Neural cell (in vitro differentiated cells): ENCODE data around the gene CTTNBP2NL. TPM values are rescaled to one million over a fixed set of nuclear protein-coding genes. Genes with fewer than 3 reads are reported as not detected.
"Not testable (repeated sequence)": the region's sequence is repeated elsewhere in the genome, so short reads cannot be mapped to it uniquely, and the experiment has no call there.

Experiments
- H2AFZ ChIP-seq: fragments of 200-600, 300-800 bp; sonication (generic), shearing (Covaris generic); 2 replicates; pipeline ENCODE4 v1.6.0; 2014; ENCODE audit warnings: low read depth, mild to moderate bottlenecking, antibody characterized with exemption, low read length, moderate library complexity
- H3F3A ChIP-seq: fragments of 200-600 bp; shearing (Covaris generic); 2 replicates; pipeline ENCODE4 v1.6.1; 2016; ENCODE audit warnings: mild to moderate bottlenecking, moderate library complexity, mixed read lengths, antibody characterized with exemption, low read length; ENCODE audit not compliant: insufficient read depth, poor library complexity, severe bottlenecking
- H3K27ac ChIP-seq: fragments of 200-600, 300-800 bp; sonication (generic), shearing (Covaris generic); 2 replicates; pipeline ENCODE4 v1.5.1; 2014; ENCODE audit warnings: mild to moderate bottlenecking, low read length, moderate library complexity
- H3K27me3 ChIP-seq: fragments of 300-800, 200-600 bp; sonication (generic), shearing (Covaris generic); 2 replicates; pipeline ENCODE4 v1.6.0; 2014; ENCODE audit warnings: mild to moderate bottlenecking, low read depth, low read length, moderate library complexity; ENCODE audit not compliant: insufficient read depth
- H3K36me3 ChIP-seq: fragments of 300-800, 200-600 bp; sonication (generic), shearing (Covaris generic); 2 replicates; pipeline ENCODE4 v1.5.1; 2014; ENCODE audit warnings: mild to moderate bottlenecking, antibody characterized with exemption, low read length, moderate library complexity; ENCODE audit not compliant: insufficient read depth
- H3K4me2 ChIP-seq: fragments of 300-800, 200-600 bp; sonication (generic), shearing (Covaris generic); 2 replicates; pipeline ENCODE4 v1.6.0; 2014; ENCODE audit warnings: mild to moderate bottlenecking, low read length
- H3K4me3 ChIP-seq: fragments of 300-800, 200-600 bp; sonication (generic), shearing (Covaris generic); 2 replicates; pipeline ENCODE4 v1.5.1; 2014; ENCODE audit warnings: mild to moderate bottlenecking, low read length, moderate library complexity
- H3K79me2 ChIP-seq: fragments of 200-600 bp; shearing (Covaris generic); replicated peaks from 2 replicates; pipeline ENCODE4 v1.6.0; 2014; ENCODE audit warnings: mild to moderate bottlenecking, low read length, moderate library complexity; ENCODE audit not compliant: insufficient read depth
- H3K9ac ChIP-seq: fragments of 300-800, 200-600 bp; sonication (generic), shearing (Covaris generic); 2 replicates; pipeline ENCODE4 v1.6.1; 2016; ENCODE audit warnings: mild to moderate bottlenecking, low read length, mixed read lengths
- H3K9me2 ChIP-seq: fragments of 200-600 bp; shearing (Covaris generic); 2 replicates; pipeline ENCODE4 v1.6.1; 2016; ENCODE audit warnings: mild to moderate bottlenecking, low read length, mixed read lengths; ENCODE audit not compliant: insufficient read depth
- H3K9me3 ChIP-seq: fragments of 200-600, 300-800 bp; sonication (generic), shearing (Covaris generic); 2 replicates; pipeline ENCODE4 v1.6.1; 2016; ENCODE audit warnings: mild to moderate bottlenecking, mixed run types, low read length, moderate library complexity, mixed read lengths
- H4K20me1 ChIP-seq: fragments of 200-600 bp; shearing (Covaris generic); 2 replicates; pipeline ENCODE4 v1.6.1; 2016; ENCODE audit warnings: mild to moderate bottlenecking, mixed run types; ENCODE audit not compliant: insufficient read depth
- CTCF ChIP-seq: fragments of 450-650 bp; IDR thresholded peaks from 2 replicates; pipeline ENCODE4 v1.5.1; 2014; ENCODE audit warnings: antibody characterized with exemption, mild to moderate bottlenecking, moderate library complexity; ENCODE audit not compliant: poor library complexity, severe bottlenecking
- EP300 ChIP-seq: fragments of 450-650 bp; conservative IDR thresholded peaks from 2 replicates; pipeline ENCODE4 v1.6.1; 2014; ENCODE audit warnings: antibody characterized with exemption, mild to moderate bottlenecking, moderate library complexity; ENCODE audit not compliant: poor library complexity, severe bottlenecking
- POLR2AphosphoS5 ChIP-seq: IDR thresholded peaks from 2 replicates; pipeline ENCODE4 v1.6.1; 2012
- RAD21 ChIP-seq: fragments of 450-650 bp; conservative IDR thresholded peaks from 2 replicates; pipeline ENCODE4 v1.6.1; 2014; ENCODE audit warnings: antibody characterized with exemption, mild to moderate bottlenecking, moderate library complexity
- REST ChIP-seq: IDR thresholded peaks from 2 replicates; pipeline ENCODE4 v1.6.1; 2012; ENCODE audit warnings: borderline replicate concordance
- polyA plus RNA-seq: library from polyadenylated mRNA; depleted of rRNA; stranded (reverse); fragments of >200 nt; gene quantifications from 2 replicates; pipeline ENCODE4 v1.2.3, GENCODE V29; 2014

The CTTNBP2NL gene
- polyA plus RNA-seq, 1 donor from 2014 or later = 11.8 TPM

- no peak overlapping the region for H2AFZ ChIP-seq
- no peak overlapping the region for H3K27ac ChIP-seq
- no peak overlapping the region for H3K4me2 ChIP-seq
- no peak overlapping the region for H3K4me3 ChIP-seq
- H3F3A ChIP-seq = no peaks in the 10 kb centered on the region
- H4K20me1 ChIP-seq = no peaks in the 10 kb centered on the region
- H3K79me2 ChIP-seq = peaks cover 8% of the 10 kb centered on the region
- TF ChIP-seq EP300 = no peak
- no peaks in the 10 kb centered on the region for H3K27me3 ChIP-seq
- no peaks in the 10 kb centered on the region for H3K9me3 ChIP-seq
- peaks cover 27% of the 10 kb centered on the region for H3K36me3 ChIP-seq
- no peak overlapping the region for H3K9ac ChIP-seq
- H3K9me2 ChIP-seq = no peaks in the 10 kb centered on the region
Measured at GRCh38 chr1:112417271-112417670, 21.3 kb downstream of the CTTNBP2NL start.

DNA sequence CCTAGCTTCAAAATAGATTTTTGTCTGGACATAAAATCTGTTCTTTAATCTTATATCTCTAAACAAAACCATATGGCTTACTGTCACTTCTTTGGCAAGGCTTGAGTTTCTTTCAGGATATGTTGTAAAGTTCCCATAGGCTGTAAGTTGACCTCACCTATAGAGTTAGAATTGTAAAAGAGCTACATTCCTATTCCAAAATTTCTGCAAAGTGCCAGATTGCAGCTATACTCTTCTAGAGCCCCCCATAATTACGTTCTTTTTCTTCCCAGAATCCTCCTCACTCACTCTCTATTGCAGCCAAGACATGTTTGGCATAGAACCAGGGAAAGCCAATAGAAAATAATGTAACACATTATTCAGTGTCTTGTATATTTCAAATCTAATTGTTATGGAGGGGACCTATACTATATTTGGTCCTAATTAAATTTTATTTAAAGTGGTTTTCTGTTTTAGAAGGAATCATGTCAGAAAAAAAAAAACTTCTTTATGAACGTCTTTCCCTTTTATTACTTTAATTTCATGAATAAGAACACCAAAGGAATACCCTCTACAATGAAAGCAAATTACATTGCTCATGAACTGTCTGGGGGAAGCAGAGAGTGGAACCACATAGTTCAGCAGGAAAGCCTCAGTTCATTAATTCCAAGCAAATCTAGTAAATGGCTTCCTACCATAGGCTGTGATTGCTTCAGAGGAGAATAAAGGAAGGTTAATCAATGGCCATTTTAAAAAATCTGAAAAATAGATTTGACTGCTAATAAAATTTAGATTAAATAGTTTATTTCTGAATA lies 22.3 kb downstream of the CTTNBP2NL start:
- no peak overlapping the region for H3K4me2 ChIP-seq
- peaks cover 4% of the 10 kb centered on the region for H3K79me2 ChIP-seq
- H4K20me1 ChIP-seq = no peaks in the 10 kb centered on the region

DNA sequence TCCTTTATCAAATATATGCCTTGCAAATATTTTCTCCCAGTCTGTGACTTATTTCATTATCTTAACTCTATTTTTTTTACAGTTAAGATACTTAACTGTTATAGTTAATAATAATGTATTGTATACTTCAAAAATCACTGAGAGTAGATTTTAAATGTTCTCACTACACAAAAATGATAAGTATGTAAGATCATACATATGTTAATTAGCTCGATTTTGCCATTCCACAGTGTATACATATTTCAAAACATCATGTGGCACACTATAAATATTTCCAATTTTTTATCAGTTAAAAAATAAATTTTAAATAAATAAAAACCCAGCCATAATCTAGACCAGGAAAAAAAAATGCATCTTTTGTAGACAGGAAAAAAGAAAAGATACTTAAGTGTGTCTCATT lies 27.2 kb downstream of the CTTNBP2NL start:
- peaks cover 26% of the 10 kb centered on the region for H3K79me2 ChIP-seq
- no peak overlapping the region for H3K27ac ChIP-seq
- no peaks in the 10 kb centered on the region for H3K36me3 ChIP-seq

More for the DNA sequence above, 22.3 kb downstream of the CTTNBP2NL start:
- peaks cover 22% of the 10 kb centered on the region for H3K36me3 ChIP-seq
- no peaks in the 10 kb centered on the region for H3K27me3 ChIP-seq
- no peak overlapping the region for H3K9ac ChIP-seq
- no peak overlapping the region for H2AFZ ChIP-seq
- H3K9me3 ChIP-seq = no peaks in the 10 kb centered on the region
- H3K9me2 ChIP-seq = no peaks in the 10 kb centered on the region
- H3K27ac ChIP-seq = no peak overlapping the region
- no peak for TF ChIP-seq POLR2AphosphoS5
- no peak overlapping the region for H3K4me3 ChIP-seq
- no peaks in the 10 kb centered on the region for H3F3A ChIP-seq

DNA sequence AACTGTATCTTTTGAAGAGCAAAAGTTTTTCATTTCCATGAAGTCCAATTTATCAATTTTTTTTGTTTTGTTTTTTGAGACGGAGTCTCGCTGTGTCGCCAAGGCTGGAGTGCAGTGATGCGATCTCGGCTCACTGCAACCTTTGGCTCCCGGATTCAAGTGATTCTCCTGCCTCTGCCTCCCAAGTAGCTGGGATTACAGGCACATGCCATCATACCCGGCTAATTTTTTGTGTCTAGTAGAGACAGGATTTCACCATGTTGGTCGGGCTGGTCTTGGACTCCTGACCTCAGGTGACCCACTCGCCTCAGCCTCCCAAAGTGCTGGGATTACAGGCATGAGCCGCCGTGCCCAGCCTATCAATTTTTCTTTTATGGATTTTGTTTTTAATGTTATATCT lies 27.7 kb downstream of the CTTNBP2NL start:
- H4K20me1 ChIP-seq = not testable (repeated sequence)

More for the DNA sequence above, 27.2 kb downstream of the CTTNBP2NL start:
- Histone ChIP-seq H4K20me1 (no peaks in the 10 kb centered on the region), H3K27me3 (no peaks in the 10 kb centered on the region), H3K9me3 (no peaks in the 10 kb centered on the region), H3F3A (no peaks in the 10 kb centered on the region), H3K4me2 (no peak overlapping the region), H2AFZ (no peak overlapping the region), H3K9ac (no peak overlapping the region), H3K4me3 (no peak overlapping the region), H3K9me2 (no peaks in the 10 kb centered on the region)
- TF ChIP-seq CTCF (no peak), RAD21 (no peak), REST (no peak), EP300 (no peak)

More for the DNA sequence above, 27.7 kb downstream of the CTTNBP2NL start:
- H3K79me2 ChIP-seq = peaks cover 26% of the 10 kb centered on the region
- H2AFZ ChIP-seq, H3K27ac ChIP-seq, H3F3A ChIP-seq, H3K9ac ChIP-seq, H3K4me2 ChIP-seq, H3K9me3 ChIP-seq, H3K9me2 ChIP-seq, H3K36me3 ChIP-seq, H3K4me3 ChIP-seq, H3K27me3 ChIP-seq: not testable (repeated sequence)
